Non-pigmented ciliary epithelial cell (primary cell): ENCODE results near the gene GUCA1A.
A peak's percentile ranks its signal among the peaks of the same experiment; 100 is the strongest.

Source experiments
- DNase-seq: peaks from one replicate; pipeline ENCODE4 v3.0.0-alpha.2; 2010; ENCODE audit warnings: low read depth

GUCA1A gene

GRCh38 chr6:42173101-42173500, at the start of gene GUCA1A:
Gene GUCA1A (plus strand): TSS chr6:42173364. CDS start chr6:42173614, 250 bp downstream.
- DNase-seq = no peak

GRCh38 chr6:42123379-42124103, 49.6 kb upstream of the GUCA1A start:
- DNase-seq = no peak

- no peak for DNase-seq
These were observed 48.8 kb upstream of the GUCA1A start for GRCh38 chr6:42124223-42124836.

GRCh38 chr6:42125231-42125630, 47.9 kb upstream of the GUCA1A start:
- DNase-seq = no peak

GRCh38 chr6:42125663-42126062, 47.5 kb upstream of the GUCA1A start:
- DNase-seq = no peak

- DNase-seq = no peak
These were observed 44.5 kb upstream of the GUCA1A start for GRCh38 chr6:42128460-42129359.

GRCh38 chr6:42129360-42129676, 43.8 kb upstream of the GUCA1A start:
- DNase-seq = no peak

GRCh38 chr6:42131531-42131930, 41.6 kb upstream of the GUCA1A start:
- DNase-seq = peak; percentile 75

- DNase-seq = no peak
These were observed 39.2 kb upstream of the GUCA1A start for GRCh38 chr6:42133926-42134325.

- no peak for DNase-seq
These were observed 38.0 kb upstream of the GUCA1A start for GRCh38 chr6:42135161-42135560.

- DNase-seq = no peak
These were observed 37.4 kb upstream of the GUCA1A start for GRCh38 chr6:42135722-42136121.

- peak; percentile 63 for DNase-seq
These were observed 36.5 kb upstream of the GUCA1A start for GRCh38 chr6:42136508-42137193.

GRCh38 chr6:42137194-42137753, 35.9 kb upstream of the GUCA1A start:
- no peak for DNase-seq

GRCh38 chr6:42138190-42138589, 35.0 kb upstream of the GUCA1A start:
- DNase-seq = no peak

GRCh38 chr6:42138630-42139619, 34.2 kb upstream of the GUCA1A start:
- no peak for DNase-seq

GRCh38 chr6:42140032-42140431, 33.1 kb upstream of the GUCA1A start:
- no peak for DNase-seq

- DNase-seq = no peak
These were observed 32.2 kb upstream of the GUCA1A start for GRCh38 chr6:42140756-42141602.

GRCh38 chr6:42141603-42142117, 31.5 kb upstream of the GUCA1A start:
- no peak for DNase-seq

- no peak for DNase-seq
These were observed 30.9 kb upstream of the GUCA1A start, which contains the start of gene C6orf132 for GRCh38 chr6:42142118-42142835. Gene C6orf132 (minus strand): TSS chr6:42142620. CDS start chr6:42142444, 176 bp downstream.
